Activated CD4-positive, alpha-beta T cell treated with anti-CD3 and anti-CD28 coated beads for 48 hours (primary cell): ENCODE data around the gene TRAF7.
"Not testable (repeated sequence)": the region's sequence is repeated elsewhere in the genome, so short reads cannot be mapped to it uniquely, and the experiment has no call there.

Experiments
- DNase-seq: peaks from one replicate; pipeline ENCODE4 v3.0.0-alpha.2; 2020

Gene TRAF7

DNA sequence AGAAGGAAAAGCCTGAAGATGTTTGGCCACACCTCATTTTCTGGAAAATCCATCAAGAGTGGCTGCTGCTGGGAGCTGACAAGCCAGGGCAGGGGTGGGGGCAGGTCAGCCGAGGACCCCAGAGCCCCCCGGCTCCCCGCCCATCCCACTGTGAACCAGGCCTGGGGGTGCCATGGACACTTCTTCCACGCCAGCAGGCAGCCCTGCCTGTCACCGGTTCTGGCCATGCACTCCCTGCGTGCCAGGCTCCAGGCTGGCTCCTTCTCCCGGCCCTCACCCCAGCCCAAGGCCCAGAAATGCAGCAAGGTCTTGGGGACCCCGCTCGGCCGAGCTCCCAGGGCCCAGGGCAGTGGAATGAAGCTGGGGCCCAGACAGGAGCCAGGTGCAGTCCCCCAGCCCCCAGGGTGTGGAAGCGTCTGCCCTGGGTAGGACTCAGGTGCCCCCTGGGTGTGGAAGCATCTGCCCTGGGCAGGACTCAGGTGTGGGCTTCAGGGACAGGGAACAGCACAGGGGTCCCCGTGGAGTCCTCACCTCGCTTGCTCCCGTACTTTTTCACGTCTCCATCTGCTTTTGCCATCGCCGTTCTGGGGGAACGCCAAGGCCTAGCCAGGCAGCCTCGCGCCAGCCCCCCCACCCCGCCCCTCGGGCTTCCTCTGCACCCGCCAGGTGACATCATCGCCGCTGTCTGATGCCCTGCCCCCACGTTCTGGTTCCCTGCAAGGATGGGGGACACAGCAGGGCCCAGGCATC lies 32.5 kb upstream of the TRAF7 start:
- DNase-seq: not testable (repeated sequence)

DNA sequence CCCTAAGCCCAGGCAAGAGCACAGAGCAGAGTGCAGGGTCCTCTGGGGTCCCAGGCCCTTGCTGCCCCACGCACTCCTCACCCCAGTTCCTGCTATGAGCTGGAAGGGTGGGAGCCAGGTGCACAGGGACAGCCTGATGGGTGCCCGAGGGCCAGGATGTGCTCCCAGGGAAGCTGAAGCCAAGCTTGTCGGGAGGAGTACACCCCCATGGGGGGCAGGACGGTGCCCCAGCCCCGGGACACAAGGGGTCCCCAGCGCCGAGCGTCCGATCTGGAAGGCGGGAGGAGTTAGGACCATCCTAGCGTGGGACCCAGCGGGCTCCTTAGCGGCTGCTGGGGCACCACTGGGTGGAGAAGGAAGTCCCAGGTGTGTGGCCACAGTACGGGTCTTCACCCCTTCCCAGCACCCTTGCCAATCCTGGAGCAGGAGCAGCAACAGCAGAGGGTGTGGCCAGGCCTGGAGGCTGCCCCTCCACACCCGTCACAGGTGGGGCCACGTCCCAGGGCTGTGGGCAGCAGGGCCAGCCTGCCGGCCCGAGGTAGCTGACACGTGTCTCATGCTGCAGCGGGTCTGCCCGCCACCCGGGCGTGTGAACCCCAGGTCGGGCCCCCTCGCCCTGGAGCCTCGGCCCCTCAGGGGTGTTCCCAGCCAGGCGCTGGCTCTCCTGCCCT lies 31.7 kb upstream of the TRAF7 start:
- DNase-seq: not testable (repeated sequence)

GRCh38 chr16:2124377-2124693 lies 31.2 kb upstream of the TRAF7 start:
- not testable (repeated sequence) for DNase-seq

GRCh38 chr16:2124694-2125444 lies 30.7 kb upstream of the TRAF7 start:
- not testable (repeated sequence) for DNase-seq

DNA sequence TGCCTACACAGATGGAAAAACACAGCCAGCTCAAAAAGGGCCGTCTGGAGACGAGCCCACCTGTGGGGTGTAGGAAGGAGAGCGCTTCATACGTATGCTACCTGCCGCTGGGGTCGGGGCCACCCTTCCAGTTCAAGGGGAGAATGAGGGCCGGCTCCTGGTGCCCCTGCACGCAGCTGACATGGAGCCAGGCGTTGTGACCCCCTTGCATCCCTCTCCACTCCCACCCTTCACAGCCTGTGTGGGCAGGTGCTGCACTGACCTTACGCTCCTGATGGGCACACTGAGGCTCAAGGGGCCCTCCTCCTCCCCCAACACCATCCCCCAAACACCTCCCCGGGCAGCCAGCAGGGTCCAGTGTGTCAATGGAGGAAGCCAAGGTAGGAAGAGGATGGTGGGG lies 30.0 kb upstream of the TRAF7 start:
- DNase-seq: not testable (repeated sequence)

DNA sequence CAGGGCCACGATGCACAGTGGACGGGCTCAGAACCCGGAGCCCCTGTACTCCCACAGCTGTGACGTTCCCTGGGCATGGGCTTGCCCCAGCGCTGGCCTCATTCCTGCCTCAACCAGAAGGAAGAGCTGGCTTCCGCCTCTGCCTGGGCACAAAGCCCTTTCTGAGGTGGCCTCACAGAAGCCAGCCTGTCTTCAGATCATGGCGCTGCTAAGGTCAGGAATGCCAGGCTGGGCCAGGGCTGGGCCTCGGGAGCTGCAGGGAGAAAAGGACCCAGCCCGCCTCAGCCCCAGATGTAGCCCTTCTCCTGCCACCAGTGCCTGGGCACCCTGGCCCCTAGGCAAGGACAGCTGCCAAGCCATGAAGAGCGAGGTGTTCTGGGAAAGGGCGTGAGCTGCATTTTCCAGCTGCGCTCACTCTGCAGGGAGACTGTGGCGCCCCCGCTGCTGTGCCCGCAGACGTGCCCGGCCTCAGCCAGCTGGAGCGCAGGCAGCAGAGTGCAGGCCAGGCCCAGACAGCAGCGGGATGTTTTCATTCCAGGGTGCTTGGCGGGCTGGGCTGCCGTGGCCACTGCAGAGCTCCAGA lies 29.3 kb upstream of the TRAF7 start:
- not testable (repeated sequence) for DNase-seq

GRCh38 chr16:2126928-2127556 lies 28.5 kb upstream of the TRAF7 start:
- DNase-seq: not testable (repeated sequence)

DNA sequence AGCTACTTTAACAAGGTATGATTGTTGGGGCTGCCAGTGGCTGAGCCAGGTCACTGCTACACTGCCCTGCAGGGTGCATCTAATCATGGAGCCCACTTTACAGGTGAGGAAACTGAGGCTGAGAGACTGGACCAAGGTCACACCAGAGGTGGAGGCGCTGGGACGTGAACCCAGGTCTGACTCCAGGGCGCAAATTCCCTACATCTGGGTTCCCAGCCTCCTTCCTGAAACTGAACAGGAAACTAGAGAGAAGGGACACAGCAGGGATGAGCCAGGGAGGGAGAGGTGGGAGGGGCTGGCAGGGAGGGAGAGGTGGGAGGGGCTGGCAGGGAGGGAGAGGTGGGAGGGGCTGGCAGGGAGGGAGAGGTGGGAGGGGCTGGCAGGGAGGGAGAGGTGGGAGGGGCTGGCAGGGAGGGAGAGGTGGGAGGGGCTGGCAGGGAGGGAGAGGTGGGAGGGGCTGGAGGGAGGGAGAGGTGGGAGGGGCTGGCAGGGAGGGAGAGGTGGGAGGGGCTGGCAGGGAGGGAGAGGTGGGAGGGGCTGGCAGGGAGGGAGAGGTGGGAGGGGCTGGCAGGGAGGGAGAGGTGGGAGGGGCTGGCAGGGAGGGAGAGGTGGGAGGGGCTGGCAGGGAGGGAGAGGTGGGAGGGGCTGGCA lies 27.8 kb upstream of the TRAF7 start:
- peak; percentile 34 for DNase-seq

- DNase-seq: not testable (repeated sequence)
These were observed 26.3 kb upstream of the TRAF7 start for GRCh38 chr16:2129251-2129650.

DNA sequence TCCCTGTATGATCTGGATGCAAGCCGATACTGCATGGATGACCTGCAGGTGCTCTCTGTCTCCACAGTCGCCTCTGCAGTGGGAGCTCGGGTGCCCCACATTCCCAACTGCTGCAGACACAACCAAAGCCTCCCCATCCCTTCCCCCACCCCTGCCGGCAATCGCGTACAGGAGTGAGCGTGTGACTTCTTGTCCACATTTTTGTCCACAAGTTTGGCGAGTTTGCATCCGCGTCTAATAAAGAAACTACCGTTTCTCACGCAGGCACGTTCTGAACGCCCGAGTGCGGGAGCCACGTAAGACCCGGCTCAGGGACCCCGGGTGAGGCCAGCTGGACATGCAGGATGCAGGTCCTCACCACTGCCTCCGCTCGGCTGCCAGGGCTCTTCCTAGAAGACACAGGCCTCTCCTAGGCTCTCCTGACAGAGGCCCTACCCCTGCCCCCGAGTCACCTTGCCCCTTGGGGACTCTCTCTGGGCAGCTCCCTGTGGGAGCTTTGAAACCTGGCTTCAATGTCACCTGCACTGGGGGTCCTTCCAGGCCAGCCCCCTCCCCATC lies 25.6 kb upstream of the TRAF7 start:
- not testable (repeated sequence) for DNase-seq

- not testable (repeated sequence) for DNase-seq
These were observed 21.8 kb upstream of the TRAF7 start for GRCh38 chr16:2133797-2134196.

DNA sequence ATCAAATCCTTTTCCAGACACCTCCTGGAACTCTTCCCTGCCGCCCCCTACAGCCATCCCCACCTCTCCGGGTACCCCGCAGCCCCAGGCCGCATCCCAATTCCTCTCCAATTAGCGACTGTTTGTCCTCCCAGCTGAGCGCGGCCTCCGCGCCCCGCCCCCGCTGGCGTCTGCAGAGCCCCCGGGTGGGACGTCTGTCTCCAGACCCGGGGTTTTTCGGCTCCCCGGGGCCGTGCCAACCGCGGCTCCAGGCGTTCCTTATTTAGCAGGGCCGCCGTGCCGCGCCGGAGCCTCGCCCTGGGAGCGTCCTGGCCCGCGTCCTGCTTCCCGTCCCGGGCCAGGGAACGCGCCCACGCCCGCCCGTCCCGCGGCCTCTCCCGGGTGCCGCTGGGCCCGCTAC lies 20.5 kb upstream of the TRAF7 start:
- peak; percentile 26 for DNase-seq

DNA sequence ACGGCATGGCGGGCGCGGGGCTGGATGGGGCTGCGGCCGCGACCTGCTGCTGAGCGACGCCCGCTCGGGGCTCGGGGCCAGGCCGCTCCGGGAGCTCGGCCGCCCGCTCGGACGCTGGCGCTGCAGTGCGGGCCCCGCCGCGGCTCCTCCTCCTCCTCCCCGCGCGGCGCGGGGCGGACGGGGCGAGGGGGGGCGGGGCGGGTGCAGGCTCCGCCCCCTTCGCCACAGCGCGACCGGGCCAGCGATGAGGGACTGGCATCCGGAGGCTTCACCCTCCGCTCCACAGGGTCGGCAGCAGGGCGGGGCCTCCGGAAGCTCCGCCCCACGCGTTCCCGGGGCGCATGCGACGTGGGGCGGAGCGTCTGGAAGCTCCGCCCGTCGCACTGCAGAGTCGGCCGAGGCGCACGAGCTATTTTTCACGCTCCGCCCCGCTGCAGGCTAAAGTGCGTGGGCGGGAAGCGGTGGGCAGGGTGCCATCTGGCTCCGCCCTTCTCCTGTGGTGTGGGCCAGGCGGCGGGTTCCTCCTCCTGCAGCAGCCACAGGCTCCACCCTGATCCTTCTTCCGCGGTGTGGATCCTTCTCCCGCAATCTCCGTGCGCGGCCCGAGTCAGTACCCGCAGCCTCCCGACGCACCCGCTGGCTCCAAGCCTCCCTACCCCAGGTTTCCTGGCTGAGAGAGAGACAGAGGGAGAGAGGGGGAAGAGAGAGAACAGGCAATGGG lies 19.7 kb upstream of the TRAF7 start, which contains the start of gene PKD1:
PKD1 (minus strand) TSS at position 129 of the 721 bp plus-strand sequence. CDS start 209 bp downstream, outside the sequence.
- DNase-seq: peak; percentile 99

GRCh38 chr16:2142942-2143877 lies 12.4 kb upstream of the TRAF7 start:
- DNase-seq: peak; percentile 38

DNA sequence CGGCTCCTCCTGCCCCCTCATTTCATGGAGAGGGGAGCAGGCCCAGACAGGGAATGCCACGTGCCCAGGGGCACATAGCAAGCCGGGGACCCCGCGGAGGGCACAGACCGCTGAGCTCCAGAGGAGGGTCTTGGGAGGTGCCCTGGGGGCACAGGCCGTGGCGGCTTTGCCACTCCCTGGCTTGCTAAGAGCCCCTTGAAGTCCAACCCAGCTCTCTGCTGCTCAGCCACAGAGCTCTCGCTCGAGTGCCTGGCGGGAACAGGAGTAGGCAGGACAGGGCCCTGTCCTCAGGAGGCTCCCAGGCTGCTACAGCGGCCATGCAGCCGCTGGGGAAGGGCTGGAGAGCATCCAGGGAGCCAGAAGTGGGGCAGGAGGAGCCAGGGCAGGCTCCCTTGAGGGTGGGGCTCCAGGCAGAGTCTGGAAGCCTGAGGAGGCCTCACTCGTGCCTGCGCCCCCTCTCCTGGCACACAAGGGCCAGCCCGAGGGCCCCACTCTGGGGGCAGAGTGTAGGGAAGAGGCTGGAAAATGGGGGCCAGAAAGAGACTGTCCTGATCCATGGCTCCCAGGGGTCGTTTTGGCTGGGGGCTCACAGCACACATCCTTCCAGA lies 11.6 kb upstream of the TRAF7 start:
- DNase-seq: no peak

GRCh38 chr16:2145843-2146242 lies 9.7 kb upstream of the TRAF7 start:
- DNase-seq: no peak

DNA sequence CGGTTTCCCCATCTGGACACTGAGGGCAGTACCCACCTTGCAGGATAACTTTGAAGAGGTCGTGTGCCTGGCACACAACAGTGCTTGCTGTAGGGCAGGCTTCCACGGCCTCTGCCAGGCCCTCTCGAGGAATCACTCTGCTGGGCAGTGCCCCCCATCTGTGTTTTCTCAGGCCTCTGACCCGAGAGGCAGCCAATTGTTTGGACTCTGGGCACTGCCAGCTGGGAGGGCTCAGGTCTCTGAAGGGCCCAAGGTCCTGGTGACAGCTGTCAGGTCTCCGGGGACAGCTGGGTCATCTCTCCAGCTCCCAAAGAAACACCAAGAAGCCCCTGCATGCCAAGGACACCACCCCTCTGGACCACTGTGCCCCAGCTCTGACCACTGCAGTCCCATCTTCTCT lies 8.2 kb upstream of the TRAF7 start:
- no peak for DNase-seq

- peak; percentile 56 for DNase-seq
These were observed 7.5 kb upstream of the TRAF7 start, which contains the start of gene RAB26 for GRCh38 chr16:2147981-2148671. TSS of gene RAB26 (plus strand) at chr16:2148625. CDS start at chr16:2148784, 159 bp downstream.
